ENCODE results near the gene HOXC9.

Gene HOXC9

DNA sequence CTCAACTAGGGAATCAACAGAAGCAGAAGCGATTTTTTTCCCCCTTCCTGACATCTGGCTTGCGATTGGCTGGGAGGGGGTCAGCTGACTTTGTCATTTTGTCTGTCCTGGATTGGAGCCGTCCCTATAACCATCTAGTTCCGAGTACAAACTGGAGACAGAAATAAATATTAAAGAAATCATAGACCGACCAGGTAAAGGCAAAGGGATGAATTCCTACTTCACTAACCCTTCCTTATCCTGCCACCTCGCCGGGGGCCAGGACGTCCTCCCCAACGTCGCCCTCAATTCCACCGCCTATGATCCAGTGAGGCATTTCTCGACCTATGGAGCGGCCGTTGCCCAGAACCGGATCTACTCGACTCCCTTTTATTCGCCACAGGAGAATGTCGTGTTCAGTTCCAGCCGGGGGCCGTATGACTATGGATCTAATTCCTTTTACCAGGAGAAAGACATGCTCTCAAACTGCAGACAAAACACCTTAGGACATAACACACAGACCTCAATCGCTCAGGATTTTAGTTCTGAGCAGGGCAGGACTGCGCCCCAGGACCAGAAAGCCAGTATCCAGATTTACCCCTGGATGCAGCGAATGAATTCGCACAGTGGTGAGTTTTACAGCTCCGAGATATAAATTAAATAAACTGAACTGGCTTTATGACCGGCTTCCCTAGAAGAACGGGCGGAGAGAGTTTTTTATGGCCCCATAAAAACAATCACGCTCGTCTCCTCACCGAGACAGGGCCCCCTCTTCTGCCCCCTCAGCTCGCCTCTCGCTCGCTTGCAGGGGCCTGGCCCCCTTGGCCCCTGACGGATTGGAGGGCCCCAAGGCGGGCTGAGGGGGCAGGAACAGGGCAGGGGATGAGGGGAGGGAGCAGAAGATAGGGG is 28.6 kb downstream of the HOXC9 start, which contains the start of gene HOXC6:
TSS of gene HOXC6 (plus strand) at position 127 of the 888 bp plus-strand sequence. CDS start at position 209, 82 bp downstream.
- no peak for DNase-seq

DNA sequence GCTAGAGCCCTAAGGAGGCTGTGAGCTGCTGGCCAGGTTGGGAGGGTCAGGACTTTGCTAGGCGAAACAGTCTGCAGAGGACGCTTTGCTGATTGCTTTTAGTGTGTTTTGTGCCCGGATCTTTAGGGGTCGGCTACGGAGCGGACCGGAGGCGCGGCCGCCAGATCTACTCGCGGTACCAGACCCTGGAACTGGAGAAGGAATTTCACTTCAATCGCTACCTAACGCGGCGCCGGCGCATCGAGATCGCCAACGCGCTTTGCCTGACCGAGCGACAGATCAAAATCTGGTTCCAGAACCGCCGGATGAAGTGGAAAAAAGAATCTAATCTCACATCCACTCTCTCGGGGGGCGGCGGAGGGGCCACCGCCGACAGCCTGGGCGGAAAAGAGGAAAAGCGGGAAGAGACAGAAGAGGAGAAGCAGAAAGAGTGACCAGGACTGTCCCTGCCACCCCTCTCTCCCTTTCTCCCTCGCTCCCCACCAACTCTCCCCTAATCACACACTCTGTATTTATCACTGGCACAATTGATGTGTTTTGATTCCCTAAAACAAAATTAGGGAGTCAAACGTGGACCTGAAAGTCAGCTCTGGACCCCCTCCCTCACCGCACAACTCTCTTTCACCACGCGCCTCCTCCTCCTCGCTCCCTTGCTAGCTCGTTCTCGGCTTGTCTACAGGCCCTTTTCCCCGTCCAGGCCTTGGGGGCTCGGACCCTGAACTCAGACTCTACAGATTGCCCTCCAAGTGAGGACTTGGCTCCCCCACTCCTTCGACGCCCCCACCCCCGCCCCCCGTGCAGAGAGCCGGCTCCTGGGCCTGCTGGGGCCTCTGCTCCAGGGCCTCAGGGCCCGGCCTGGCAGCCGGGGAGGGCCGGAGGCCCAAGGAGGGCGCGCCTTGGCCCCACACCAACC is 29.8 kb downstream of the HOXC9 start:
- DNase-seq = no peak

DNA sequence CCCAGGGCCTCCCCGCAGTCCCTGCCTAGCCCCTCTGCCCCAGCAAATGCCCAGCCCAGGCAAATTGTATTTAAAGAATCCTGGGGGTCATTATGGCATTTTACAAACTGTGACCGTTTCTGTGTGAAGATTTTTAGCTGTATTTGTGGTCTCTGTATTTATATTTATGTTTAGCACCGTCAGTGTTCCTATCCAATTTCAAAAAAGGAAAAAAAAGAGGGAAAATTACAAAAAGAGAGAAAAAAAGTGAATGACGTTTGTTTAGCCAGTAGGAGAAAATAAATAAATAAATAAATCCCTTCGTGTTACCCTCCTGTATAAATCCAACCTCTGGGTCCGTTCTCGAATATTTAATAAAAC is 30.5 kb downstream of the HOXC9 start:
- no peak for DNase-seq

DNA sequence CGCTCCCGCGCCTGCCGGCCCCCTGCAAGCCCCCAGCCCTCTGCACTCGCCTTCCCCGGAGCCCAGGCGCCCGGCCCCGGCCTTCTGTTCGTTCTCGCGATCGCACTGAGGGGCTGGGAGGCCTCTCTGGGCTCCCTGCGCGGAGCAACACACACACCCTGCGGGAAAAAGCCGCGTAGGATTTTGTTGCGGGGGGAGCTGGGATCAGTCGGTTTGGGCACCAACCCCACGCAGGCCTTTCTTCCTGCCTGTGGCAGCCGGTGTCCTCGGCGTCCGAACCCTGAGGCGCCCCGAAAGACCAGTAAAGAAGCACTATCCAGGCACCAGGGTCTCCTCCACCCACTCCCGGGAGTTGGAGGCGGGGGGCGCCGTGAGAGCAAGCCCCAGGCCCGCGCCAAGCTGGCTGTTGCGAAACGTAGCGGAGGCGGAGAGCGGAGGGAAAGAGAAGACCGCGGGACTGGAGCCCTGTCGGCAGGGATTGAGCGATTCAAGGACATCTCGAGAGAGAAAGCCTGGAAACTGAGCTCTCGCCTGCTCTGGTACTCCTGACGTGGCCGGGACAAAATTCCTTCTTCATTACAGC is 31.0 kb downstream of the HOXC9 start:
- DNase-seq = no peak

DNA sequence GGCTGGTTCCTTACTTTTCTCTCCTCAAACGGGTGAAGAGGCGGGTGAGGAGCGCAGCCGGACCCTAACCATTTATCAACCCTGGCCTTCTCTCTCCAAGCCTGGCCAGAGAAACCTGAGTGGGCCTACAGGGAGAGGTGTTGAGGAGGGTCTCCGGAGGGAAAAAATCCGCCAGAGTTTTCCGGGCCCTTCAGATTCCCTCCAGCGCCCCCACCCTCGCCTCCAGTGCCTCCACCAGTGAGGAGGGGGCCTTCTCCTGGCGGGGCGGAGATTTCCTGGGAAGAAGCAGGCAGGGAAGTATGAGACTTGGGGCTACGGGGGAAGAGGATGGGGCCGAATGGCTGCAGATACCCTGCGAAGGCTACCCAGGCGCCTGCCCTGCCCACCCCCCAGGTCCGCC is 31.5 kb downstream of the HOXC9 start:
- DNase-seq = no peak

DNA sequence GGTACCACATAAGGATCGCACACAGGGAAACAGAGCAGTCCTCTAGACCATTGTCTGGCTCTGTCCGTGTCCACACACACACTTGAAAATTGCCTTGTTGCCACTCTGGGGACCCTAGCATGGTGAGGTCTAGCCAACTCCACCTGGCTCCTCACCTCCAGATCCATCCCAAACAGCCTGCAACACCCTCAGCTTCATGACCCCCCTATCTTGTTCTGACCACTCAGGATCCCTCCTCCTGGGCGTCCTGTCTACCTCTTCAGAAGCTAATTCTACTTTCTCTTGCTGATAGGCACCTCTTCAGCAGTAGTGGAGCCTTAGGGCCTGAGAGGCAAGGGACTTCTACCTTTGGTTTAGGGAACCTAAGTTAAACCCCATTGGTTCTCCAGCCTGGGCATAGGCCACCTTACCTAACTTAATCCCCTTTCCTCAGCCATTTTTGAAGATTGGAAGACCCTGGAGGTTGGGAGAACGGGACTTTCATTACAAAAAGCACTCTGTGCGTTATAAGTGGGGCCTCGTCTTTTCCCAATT is 32.2 kb downstream of the HOXC9 start:
- no peak for DNase-seq

DNA sequence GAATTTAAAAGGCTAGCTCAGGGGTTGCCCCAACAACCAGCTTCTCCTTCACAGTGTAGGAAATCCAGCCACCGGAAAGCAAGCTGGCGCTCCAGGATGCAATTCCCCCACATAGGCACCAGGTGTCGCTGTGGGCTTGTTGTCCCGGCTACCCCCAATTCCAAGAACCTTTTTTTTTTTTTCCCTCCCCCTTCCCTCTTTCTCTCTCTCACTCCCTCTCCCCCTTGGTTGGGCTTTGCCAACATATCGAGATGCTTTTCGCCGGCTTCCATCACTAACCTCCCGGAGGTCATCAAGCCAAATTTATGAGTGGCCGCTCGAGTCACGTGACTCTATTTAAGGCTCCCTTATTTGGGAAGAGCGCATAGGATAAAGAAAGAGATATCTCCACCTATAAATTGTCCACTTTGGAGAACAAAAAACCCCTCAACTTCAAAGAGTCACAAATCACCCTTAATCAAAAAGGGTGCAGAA is 32.7 kb downstream of the HOXC9 start, which contains the start of gene HOXC5:
TSS of gene HOXC5 (plus strand) at position 424 of the 474 bp plus-strand sequence. CDS start 73 bp downstream, outside the sequence.
- DNase-seq = peak; percentile 95

DNA sequence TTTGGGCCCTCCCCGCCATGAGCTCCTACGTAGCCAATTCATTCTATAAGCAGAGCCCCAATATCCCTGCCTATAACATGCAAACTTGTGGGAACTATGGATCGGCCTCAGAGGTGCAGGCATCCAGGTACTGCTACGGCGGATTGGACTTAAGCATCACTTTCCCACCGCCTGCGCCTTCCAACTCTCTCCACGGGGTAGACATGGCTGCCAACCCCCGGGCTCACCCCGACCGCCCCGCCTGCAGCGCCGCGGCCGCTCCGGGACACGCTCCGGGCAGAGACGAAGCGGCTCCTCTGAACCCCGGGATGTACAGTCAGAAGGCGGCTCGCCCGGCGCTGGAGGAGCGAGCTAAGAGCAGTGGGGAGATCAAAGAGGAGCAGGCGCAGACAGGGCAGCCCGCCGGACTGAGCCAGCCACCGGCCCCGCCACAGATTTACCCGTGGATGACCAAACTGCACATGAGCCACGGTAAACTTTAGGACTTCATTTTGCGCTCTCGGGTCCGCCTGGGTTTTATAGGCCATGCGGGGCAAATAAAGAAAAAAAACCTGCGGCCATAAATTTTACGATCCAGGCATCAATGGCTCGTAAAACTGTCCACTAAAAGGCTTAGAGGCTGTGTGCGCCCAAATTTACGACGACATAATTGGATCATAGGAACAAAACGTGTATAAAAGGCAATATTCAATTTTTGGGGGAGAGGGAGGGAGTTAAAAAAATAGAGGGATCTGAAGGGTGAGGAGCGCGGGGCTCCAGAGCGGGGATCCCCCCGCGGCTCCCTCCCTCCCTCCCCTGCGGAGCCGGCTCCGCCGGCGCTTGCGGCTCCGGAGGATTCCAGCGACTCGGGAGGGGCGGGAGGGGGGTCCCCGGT is 33.4 kb downstream of the HOXC9 start:
- peak; percentile 38 for DNase-seq

DNA sequence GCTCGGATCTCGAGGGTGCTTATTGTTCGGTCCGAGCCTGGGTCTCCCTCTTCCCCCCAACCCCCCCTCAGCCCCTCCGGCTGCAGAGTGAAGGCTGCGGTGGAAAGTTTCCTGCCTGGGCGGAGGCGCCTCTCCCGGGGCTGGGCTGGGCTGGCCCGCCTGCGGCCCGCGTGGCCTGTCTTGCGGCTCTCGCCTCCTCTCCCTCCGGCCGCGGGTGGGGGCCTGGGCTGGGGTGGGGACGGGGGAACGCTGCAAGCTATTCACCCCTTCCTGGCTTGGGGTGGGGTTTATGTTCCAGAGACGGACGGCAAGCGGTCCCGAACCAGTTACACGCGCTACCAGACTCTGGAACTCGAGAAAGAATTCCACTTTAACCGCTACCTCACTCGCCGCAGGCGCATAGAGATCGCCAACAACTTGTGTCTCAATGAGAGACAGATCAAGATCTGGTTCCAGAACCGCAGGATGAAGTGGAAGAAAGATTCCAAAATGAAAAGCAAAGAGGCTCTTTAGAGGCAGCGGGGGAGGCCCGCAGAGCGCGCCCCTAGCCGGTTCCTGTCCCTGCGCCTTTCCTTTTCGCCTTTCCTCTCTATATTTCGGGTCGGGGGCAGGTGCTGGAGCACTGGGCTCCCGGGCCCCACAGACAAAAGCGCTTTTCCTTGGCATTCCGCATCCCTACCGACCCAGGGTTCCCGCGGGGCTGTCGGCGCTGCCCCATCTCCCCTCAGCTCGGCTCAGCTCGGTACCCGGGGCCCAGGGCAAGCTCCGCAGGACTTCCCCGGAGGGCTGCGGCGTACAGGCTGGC is 34.2 kb downstream of the HOXC9 start:
- DNase-seq = no peak

DNA sequence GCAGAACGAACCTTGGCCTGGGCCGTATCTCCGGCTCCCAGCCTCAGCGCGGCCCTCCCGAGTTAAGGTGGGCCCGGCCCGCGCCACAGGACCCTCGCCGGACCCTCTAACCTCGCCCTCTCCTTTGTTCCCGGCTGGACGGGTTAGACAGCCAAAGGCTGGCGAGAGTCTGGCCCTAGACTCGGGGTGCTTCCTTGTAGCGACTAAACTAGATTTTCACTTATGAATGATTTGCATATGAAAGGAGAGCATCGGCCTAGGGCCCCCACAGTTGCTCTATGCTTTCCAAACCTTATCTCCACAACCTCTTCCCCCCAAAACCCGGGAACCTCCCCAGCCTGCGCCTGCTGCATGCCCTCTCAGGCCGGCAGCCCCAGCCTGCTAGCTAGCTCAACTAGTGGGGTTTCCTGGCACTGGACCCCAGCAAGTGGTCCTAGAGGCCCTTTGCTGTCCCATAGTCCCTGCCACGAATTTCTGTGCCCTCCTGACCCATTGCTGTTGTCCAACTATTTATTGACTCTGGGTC is 34.9 kb downstream of the HOXC9 start:
- no peak for DNase-seq

DNA sequence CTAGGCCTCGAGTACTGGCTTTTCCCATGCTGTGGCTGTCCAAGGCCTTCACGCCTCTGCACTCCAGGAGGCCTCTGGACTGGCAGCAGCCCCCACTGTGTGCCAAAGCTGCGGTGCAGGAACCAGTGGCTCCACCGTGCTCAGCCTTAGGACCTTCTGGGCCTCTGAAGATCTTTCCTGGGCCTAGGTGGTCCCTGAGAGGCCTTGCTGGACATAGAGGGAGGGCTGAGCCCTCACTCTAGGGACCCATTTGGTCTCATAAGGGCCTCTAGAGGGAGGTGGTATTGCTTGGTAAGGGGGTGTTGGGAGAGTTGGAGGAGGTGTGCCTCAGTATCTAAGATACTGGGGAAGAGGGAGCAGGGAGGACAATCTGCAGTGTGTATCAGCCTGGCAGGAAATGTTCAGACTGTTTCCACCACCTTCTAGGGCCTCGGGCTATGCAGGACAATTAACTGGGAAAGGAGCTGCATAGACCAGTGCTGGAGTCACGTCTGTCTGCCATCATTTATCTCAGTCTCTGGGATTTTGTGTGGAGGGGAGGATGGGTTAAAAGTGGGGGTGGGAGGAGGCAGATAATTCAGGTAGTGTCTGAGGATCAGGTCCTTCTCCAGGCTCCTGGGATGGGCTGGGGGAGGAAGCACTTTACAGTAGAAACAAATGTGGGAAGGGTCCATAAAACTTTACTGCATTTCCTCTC is 35.8 kb downstream of the HOXC9 start:
- no peak for DNase-seq

DNA sequence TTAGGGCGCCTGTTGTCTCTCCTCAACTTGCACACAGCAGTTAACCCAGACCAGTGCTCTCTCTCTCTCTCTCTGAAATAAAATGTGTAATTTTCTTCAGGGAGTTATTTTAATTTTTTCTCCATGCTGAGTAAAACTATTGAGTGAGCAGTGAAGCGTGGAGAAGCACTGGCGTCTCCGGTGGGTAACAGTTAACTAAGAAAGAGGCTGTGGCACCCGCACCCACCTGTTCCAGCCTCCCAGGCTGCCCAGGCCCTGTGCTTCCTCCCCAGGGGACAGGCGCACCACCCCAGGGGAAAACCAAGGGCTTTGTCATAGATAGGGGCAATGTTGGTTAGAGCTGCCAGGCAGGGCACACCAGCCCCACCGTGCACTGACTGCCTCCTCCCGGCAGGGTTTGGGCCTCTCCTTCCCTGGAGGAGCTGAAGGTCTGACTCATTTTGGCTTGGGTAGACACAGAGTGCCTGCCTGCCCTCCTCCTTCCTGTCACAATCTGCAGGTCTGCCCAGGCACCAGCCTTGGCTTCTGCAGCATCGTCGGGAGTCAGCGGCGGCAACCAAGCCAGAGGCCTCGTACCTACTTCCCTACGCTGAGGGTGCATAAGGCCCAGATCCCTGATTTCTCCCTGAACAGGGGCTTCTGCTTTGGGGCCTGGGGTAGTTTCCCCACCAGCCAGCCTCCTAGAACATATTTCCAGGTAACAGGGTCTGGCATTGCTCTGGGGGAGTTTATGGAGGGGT is 36.8 kb downstream of the HOXC9 start:
- no peak for DNase-seq

DNA sequence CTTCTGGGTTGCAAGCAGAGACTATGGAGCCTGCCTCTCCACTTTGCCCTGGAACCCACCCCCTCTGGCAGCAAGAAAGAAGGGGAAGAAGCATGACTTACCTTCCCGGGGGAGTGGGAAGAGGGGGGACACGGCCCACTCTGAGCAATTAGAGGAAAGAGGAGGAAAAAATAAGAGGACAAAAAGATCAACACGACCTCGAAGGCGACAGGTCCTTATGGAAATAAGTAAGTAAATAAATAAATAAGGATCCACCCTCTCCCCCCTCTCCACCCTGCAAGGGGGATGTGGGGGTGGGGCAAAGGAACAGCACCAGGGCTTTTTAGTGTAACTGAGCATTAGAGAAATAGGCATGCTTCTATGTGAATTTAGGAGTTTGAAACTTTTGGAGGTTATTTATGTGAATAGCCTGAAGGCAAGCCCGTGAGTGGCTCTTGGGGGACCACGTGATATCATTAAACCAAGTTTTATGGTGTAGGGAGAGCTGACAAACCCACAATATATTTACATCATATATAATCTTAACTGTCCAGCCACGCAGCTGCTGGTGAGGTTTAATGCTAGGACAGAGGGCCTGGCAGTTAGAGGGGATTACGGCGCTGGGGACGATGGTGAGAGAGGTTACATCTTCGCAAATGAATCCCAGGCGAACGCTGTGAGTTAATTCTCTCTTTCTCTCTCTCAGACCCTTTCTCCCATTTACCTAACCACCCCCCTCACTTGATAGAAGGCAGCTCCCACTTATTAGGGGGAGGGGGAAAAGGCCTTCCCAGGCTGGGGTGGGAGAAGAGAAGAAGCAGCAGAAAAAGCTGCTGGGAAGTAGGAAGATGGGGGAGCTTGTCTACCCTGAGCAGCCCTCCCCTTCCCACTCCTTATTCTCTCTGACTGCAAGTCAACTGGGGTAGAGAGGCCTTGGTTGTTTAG is 37.7 kb downstream of the HOXC9 start:
- DNase-seq = no peak

DNA sequence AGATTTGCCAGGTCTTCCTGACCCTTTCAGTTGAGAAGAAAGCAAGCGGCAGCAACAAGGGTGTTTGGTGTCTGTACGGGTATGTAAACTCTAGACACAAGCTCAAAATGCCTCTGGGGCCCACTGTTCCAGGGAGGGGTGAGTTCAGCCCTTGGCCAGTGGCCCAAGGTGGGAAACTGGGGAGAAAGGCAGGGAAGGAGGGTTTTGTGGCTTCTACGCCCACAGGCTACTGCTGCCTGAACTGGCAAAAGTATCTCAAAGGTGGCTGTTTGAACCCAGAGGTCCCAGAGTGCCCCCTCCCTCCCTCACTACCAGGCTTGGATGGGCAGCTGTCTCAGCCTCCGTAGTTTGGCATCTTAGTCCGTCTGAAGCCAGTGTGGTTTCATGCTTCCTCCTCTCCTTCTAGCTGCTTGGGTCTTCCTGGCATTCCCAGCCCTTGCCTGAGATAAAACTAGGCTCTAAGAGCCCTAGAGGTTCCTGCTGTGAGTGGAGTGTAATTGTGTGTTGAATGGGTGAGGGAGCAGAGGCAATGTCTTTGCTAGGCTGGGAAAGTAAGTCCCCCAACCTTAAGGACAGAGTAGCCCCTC is 38.4 kb downstream of the HOXC9 start:
- DNase-seq = no peak

DNA sequence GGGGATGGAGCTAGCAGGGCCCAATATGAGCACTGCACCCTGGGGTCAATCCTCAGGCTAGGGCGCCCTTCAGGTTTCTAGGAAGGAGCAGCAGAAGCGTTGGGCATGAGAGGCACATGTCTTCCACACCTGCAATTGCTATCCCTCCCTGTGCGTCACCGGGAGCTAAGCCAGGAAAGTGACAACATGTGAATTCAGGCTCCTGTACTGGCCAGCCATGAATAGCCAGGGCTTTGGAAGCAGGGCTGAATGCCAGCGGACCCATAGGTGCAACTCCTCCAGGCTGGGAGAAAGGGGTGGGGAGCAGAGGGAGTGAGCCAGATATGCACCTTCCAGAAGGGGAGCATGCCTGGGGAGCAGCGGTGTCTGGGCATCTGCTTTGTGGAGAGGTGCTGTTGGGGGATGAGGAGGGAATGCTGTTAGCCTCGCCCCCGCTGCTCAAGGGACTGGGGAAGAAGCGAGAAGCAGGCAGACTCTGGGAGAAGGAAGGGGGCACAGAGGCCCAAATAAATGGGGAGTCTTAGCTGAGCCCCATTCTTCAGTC is 39.0 kb downstream of the HOXC9 start:
- no peak for DNase-seq

DNA sequence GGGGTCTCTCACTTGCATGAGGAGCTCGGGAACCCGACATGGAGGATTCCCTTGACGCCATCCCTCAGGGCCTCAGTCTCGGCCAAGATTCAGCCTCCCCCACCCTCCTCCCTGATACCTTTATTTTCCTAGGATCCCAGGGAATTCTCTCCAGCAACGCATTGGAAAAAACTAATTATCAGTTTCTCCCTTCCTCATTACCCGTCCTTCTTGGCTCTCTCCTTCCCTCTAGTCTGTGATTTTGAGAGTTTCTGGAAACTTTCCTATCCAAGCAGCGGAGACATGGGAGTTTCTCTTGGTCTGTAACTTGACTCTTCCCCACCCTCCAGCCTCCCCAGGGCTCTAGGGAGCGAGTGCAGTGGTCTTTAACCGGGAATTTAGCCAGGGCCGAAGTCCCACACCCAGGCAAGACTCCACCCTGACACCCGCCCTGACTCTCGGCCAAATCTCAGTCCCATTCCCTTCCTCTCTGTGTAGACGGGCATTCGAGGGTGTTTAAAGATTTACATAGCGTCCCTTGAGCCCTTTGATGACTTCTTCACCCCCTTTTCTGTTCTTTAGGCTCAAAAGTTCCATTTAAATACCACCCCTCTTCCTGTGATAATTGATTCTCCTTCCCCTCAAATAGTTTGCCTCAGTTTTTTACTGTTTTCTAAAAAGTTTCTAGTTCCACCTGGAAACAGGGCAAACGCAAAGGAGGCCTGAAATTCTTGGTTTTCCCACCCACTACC is 39.6 kb downstream of the HOXC9 start:
- DNase-seq = no peak

DNA sequence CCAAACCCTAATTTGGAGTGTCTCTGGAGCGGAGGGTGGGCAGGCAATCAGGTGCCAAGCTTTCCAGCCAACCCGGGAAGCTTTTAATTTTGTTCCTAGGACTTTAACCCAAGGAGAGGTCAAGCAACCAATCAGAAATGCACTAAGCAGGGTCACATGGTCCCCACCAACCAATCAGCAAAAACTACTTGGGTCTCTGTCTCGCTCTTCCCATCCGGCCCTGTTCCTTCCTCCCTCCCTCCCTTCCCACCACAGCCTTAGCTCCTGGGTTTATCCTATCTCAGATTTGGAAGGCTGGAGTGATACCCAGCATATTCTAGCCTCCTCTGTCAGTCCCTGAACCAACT is 40.2 kb downstream of the HOXC9 start:
- no peak for DNase-seq

All from NCI-H1694 (cell line).